Lower leg skin (tissue), 3 donors: ENCODE results near the gene TAS2R1.

Experiments
- CTCF ChIP-seq, 3 donors: fragments of 450-650 bp; IDR thresholded peaks; one replicate each; pipeline ENCODE4 v1.5.1; 2016; ENCODE audit warnings: antibody characterized with exemption in 3 of 3, mild to moderate bottlenecking in 3 of 3, moderate library complexity in 2 of 3
- POLR2A ChIP-seq, 2 donors: fragments of 450-650 bp; IDR thresholded peaks; one replicate each; pipeline ENCODE4 v1.6.1; 2016 to 2017; ENCODE audit warnings: antibody characterized with exemption in 2 of 2, mild to moderate bottlenecking in 1 of 2, moderate library complexity in 1 of 2

- no peak for TF ChIP-seq CTCF (IDR thresholded peaks at IDR 0.05)
- TF ChIP-seq POLR2A (IDR thresholded peaks at IDR 0.05): no peak
These were observed 29.0 kb downstream of the TAS2R1 start for GRCh38 chr5:9601055-9601739.
